ENCODE results near the gene LTB4R2. TPM values are rescaled to one million over a fixed set of nuclear protein-coding genes. Genes with fewer than 3 reads are reported as not detected.

Gene LTB4R2
- total RNA-seq, 1 experiment from 2014 or later, result 12.9 TPM

DNA sequence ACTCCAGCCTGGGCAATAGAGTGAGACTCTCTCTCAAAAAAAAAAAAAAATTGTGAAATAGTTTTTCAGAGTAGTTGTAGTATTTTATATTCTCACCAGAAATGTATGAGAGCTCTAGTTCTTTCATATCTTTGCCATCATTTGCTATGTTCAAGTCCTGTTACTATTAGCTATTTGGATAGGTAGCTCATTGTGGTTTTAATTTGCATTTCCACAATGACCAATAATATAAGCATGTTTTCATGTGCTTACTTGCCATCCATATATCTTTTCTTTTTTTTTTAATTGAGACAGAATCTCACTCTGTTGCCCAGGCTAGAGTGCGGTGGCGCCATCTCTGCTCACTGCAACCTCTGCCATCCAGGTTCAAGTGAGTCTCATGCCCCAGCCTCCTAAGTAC, 38.2 kb downstream of the LTB4R2 start:
- H3K27ac Mint-ChIP-seq, result no peak overlapping the region
- H3K9me3 Mint-ChIP-seq, result no peaks in the 10 kb centered on the region
- TF ChIP-seq, protein P1, sequence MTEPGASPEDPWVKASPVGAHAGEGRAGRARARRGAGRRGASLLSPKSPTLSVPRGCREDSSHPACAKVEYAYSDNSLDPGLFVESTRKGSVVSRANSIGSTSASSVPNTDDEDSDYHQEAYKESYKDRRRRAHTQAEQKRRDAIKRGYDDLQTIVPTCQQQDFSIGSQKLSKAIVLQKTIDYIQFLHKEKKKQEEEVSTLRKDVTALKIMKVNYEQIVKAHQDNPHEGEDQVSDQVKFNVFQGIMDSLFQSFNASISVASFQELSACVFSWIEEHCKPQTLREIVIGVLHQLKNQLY (CRISPR knock-in tag; IDR thresholded peaks at IDR 0.05), result no peak
- TF ChIP-seq FOXJ3 (CRISPR knock-in tag; IDR thresholded peaks at IDR 0.05; ENCODE audit: borderline replicate concordance), result no peak
- TF ChIP-seq, protein P2, sequence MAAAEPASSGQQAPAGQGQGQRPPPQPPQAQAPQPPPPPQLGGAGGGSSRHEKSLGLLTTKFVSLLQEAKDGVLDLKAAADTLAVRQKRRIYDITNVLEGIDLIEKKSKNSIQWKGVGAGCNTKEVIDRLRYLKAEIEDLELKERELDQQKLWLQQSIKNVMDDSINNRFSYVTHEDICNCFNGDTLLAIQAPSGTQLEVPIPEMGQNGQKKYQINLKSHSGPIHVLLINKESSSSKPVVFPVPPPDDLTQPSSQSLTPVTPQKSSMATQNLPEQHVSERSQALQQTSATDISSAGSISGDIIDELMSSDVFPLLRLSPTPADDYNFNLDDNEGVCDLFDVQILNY (CRISPR knock-in tag; IDR thresholded peaks at IDR 0.05), result no peak
- no peak for TF ChIP-seq TP53 (CRISPR knock-in tag; IDR thresholded peaks at IDR 0.05)
- no peak for TF ChIP-seq ZNF219 (CRISPR knock-in tag; IDR thresholded peaks at IDR 0.05; ENCODE audit: borderline replicate concordance)
- no peak for TF ChIP-seq NR2C2 (CRISPR knock-in tag; IDR thresholded peaks at IDR 0.05)
- no peak for TF ChIP-seq MXD4 (CRISPR knock-in tag; IDR thresholded peaks at IDR 0.05; ENCODE audit: borderline replicate concordance)
- TF ChIP-seq, protein P3, sequence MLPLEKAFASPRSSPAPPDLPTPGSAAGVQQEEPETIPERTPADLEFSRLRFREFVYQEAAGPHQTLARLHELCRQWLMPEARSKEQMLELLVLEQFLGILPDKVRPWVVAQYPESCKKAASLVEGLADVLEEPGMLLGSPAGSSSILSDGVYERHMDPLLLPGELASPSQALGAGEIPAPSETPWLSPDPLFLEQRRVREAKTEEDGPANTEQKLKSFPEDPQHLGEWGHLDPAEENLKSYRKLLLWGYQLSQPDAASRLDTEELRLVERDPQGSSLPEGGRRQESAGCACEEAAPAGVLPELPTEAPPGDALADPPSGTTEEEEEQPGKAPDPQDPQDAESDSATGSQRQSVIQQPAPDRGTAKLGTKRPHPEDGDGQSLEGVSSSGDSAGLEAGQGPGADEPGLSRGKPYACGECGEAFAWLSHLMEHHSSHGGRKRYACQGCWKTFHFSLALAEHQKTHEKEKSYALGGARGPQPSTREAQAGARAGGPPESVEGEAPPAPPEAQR (CRISPR knock-in tag; IDR thresholded peaks at IDR 0.05), result no peak
- TF ChIP-seq, protein P4, sequence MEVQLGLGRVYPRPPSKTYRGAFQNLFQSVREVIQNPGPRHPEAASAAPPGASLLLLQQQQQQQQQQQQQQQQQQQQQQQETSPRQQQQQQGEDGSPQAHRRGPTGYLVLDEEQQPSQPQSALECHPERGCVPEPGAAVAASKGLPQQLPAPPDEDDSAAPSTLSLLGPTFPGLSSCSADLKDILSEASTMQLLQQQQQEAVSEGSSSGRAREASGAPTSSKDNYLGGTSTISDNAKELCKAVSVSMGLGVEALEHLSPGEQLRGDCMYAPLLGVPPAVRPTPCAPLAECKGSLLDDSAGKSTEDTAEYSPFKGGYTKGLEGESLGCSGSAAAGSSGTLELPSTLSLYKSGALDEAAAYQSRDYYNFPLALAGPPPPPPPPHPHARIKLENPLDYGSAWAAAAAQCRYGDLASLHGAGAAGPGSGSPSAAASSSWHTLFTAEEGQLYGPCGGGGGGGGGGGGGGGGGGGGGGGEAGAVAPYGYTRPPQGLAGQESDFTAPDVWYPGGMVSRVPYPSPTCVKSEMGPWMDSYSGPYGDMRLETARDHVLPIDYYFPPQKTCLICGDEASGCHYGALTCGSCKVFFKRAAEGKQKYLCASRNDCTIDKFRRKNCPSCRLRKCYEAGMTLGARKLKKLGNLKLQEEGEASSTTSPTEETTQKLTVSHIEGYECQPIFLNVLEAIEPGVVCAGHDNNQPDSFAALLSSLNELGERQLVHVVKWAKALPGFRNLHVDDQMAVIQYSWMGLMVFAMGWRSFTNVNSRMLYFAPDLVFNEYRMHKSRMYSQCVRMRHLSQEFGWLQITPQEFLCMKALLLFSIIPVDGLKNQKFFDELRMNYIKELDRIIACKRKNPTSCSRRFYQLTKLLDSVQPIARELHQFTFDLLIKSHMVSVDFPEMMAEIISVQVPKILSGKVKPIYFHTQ (CRISPR knock-in tag; IDR thresholded peaks at IDR 0.05), result no peak
- TF ChIP-seq GTF2I (CRISPR knock-in tag; conservative IDR thresholded peaks at IDR 0.05), result no peak
- TF ChIP-seq, protein P5, sequence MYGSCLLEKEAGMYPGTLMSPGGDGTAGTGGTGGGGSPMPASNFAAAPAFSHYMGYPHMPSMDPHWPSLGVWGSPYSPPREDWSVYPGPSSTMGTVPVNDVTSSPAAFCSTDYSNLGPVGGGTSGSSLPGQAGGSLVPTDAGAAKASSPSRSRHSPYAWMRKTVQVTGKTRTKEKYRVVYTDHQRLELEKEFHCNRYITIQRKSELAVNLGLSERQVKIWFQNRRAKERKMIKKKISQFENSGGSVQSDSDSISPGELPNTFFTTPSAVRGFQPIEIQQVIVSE (CRISPR knock-in tag; IDR thresholded peaks at IDR 0.05; ENCODE audit: borderline replicate concordance), result no peak
- TF ChIP-seq NR1H2 (CRISPR knock-in tag; IDR thresholded peaks at IDR 0.05), result no peak
- TF ChIP-seq, protein P6, sequence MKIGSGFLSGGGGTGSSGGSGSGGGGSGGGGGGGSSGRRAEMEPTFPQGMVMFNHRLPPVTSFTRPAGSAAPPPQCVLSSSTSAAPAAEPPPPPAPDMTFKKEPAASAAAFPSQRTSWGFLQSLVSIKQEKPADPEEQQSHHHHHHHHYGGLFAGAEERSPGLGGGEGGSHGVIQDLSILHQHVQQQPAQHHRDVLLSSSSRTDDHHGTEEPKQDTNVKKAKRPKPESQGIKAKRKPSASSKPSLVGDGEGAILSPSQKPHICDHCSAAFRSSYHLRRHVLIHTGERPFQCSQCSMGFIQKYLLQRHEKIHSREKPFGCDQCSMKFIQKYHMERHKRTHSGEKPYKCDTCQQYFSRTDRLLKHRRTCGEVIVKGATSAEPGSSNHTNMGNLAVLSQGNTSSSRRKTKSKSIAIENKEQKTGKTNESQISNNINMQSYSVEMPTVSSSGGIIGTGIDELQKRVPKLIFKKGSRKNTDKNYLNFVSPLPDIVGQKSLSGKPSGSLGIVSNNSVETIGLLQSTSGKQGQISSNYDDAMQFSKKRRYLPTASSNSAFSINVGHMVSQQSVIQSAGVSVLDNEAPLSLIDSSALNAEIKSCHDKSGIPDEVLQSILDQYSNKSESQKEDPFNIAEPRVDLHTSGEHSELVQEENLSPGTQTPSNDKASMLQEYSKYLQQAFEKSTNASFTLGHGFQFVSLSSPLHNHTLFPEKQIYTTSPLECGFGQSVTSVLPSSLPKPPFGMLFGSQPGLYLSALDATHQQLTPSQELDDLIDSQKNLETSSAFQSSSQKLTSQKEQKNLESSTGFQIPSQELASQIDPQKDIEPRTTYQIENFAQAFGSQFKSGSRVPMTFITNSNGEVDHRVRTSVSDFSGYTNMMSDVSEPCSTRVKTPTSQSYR (CRISPR knock-in tag; IDR thresholded peaks at IDR 0.05), result no peak
- no peak overlapping the region for H3K4me3 Mint-ChIP-seq
- no peaks in the 10 kb centered on the region for H3K4me1 Mint-ChIP-seq
- peaks cover 89% of the 10 kb centered on the region for H3K27me3 Mint-ChIP-seq (ENCODE audit: low read depth)
- ChIA-PET POLR2A (interaction anchor here (0.5 kb wide), 1 partner anchor 36 kb away, joined by 3 read pairs; no protein-coding TSS in a partner anchor), CTCF (interaction anchor here (0.9 to 4.0 kb wide), 4 partner anchors 12 to 20 kb away, joined by 3 to 43 read pairs (median 4); partner anchors contain the start of gene ADCY4)
- DNase-seq (ENCODE audit: low spot score) (no peak), ATAC-seq (no peak)
- H3K36me3 Mint-ChIP-seq, result no peaks in the 10 kb centered on the region

DNA sequence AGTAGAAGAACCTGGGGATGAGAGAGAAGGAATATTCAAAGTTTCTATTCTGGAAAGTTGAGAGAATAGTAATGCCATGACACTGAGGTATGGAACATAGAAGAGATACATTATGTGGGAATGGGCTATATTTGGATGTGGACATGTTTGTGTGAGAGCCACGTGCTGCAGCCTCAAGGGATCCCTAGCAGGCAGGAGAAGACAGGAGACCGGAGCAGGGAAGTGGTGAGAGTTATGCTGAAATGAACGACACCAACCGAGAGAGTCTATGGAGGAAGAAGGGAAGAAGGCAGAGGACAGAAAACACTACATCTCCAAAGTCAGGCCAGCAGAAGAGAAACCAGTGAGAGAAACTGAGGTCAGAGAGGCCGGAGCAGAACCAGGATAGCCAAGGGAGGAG, 39.8 kb downstream of the LTB4R2 start:
- H3K36me3 Mint-ChIP-seq, result no peaks in the 10 kb centered on the region
- POLR2A ChIA-PET, result interaction anchor here (0.7 kb wide), 1 partner anchor 73 kb away, joined by 3 read pairs; no protein-coding TSS in a partner anchor
- DNase-seq (ENCODE audit: low spot score) (no peak), ATAC-seq (no peak)
- peaks cover 91% of the 10 kb centered on the region for H3K27me3 Mint-ChIP-seq (ENCODE audit: low read depth)
- no peak overlapping the region for H3K4me3 Mint-ChIP-seq
- H3K9me3 Mint-ChIP-seq, result no peaks in the 10 kb centered on the region
- CTCF ChIA-PET, result interaction anchor here (1.0 to 4.1 kb wide), 3 partner anchors 16 to 82 kb away, joined by 3 to 31 read pairs (median 21); no protein-coding TSS in a partner anchor
- H3K4me1 Mint-ChIP-seq, result no peaks in the 10 kb centered on the region
- H3K27ac Mint-ChIP-seq, result no peak overlapping the region
- TF ChIP-seq, protein P7, sequence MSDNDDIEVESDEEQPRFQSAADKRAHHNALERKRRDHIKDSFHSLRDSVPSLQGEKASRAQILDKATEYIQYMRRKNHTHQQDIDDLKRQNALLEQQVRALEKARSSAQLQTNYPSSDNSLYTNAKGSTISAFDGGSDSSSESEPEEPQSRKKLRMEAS (CRISPR knock-in tag; IDR thresholded peaks at IDR 0.05), result no peak
- TF ChIP-seq OVOL2 (CRISPR knock-in tag; IDR thresholded peaks at IDR 0.05; ENCODE audit: borderline replicate concordance) (no peak), ZNF232 (CRISPR knock-in tag; IDR thresholded peaks at IDR 0.05) (no peak), CREM (CRISPR knock-in tag; IDR thresholded peaks at IDR 0.05) (no peak), MXD4 (CRISPR knock-in tag; IDR thresholded peaks at IDR 0.05; ENCODE audit: borderline replicate concordance) (no peak), FOXK1 (CRISPR knock-in tag; IDR thresholded peaks at IDR 0.05) (no peak), FOXJ3 (CRISPR knock-in tag; IDR thresholded peaks at IDR 0.05; ENCODE audit: borderline replicate concordance) (no peak)
- TF ChIP-seq, protein P8, sequence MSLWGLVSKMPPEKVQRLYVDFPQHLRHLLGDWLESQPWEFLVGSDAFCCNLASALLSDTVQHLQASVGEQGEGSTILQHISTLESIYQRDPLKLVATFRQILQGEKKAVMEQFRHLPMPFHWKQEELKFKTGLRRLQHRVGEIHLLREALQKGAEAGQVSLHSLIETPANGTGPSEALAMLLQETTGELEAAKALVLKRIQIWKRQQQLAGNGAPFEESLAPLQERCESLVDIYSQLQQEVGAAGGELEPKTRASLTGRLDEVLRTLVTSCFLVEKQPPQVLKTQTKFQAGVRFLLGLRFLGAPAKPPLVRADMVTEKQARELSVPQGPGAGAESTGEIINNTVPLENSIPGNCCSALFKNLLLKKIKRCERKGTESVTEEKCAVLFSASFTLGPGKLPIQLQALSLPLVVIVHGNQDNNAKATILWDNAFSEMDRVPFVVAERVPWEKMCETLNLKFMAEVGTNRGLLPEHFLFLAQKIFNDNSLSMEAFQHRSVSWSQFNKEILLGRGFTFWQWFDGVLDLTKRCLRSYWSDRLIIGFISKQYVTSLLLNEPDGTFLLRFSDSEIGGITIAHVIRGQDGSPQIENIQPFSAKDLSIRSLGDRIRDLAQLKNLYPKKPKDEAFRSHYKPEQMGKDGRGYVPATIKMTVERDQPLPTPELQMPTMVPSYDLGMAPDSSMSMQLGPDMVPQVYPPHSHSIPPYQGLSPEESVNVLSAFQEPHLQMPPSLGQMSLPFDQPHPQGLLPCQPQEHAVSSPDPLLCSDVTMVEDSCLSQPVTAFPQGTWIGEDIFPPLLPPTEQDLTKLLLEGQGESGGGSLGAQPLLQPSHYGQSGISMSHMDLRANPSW (CRISPR knock-in tag; conservative IDR thresholded peaks at IDR 0.05; ENCODE audit: low read depth), result no peak
- TF ChIP-seq, protein P9, sequence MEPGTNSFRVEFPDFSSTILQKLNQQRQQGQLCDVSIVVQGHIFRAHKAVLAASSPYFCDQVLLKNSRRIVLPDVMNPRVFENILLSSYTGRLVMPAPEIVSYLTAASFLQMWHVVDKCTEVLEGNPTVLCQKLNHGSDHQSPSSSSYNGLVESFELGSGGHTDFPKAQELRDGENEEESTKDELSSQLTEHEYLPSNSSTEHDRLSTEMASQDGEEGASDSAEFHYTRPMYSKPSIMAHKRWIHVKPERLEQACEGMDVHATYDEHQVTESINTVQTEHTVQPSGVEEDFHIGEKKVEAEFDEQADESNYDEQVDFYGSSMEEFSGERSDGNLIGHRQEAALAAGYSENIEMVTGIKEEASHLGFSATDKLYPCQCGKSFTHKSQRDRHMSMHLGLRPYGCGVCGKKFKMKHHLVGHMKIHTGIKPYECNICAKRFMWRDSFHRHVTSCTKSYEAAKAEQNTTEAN (CRISPR knock-in tag; IDR thresholded peaks at IDR 0.05), result no peak

Data from WTC11 (cell line).